OCI-LY7 (cell line): ENCODE data around the gene TNS1. TPM values are rescaled to one million over a fixed set of nuclear protein-coding genes. Genes with fewer than 3 reads are reported as not detected.

Experiments used
- BruUV-seq: library from RNA; stranded (reverse); fragments of 400-500 nt; replicated peaks from 2 replicates; lab custom pipeline; 2021; lab: Mats Ljungman, UMichigan
- CTCF ChIA-PET: fragments of 300-600 bp; sonication (Branson Sonifier 250); formaldehyde crosslinking; loops from one replicate; lab custom pipeline; 2022; ENCODE audit warnings: antibody characterized with exemption; ENCODE audit not compliant: unreplicated experiment; lab: Charles Lee
- POLR2A ChIA-PET: fragments of 300-600 bp; sonication (Branson Sonifier 250); formaldehyde crosslinking; loops from one replicate; lab custom pipeline; 2022; ENCODE audit warnings: antibody characterized with exemption; lab: Charles Lee
- DNase-seq: peaks from one replicate; pipeline ENCODE4 v3.0.0-alpha.2; 2015; ENCODE audit warnings: low spot score
- H2AFZ ChIP-seq: fragments of 200-600 bp; sonication (generic), shearing (Covaris generic); 2 replicates; pipeline ENCODE4 v1.6.1; 2014; ENCODE audit warnings: mild to moderate bottlenecking, antibody characterized with exemption, low read length, moderate library complexity
- H3K27ac ChIP-seq: fragments of 200-600 bp; sonication (generic); 2 replicates; pipeline ENCODE4 v1.5.1; 2014; ENCODE audit warnings: mixed run types, low read depth, mild to moderate bottlenecking, moderate library complexity, low read length, inconsistent platforms; ENCODE audit not compliant: poor library complexity, severe bottlenecking
- H3K36me3 ChIP-seq: fragments of 200-600 bp; sonication (generic); 2 replicates; pipeline ENCODE4 v1.6.1; 2014; ENCODE audit warnings: mild to moderate bottlenecking, antibody characterized with exemption, low read length, moderate library complexity, mixed read lengths; ENCODE audit not compliant: insufficient read depth
- H3K4me1 ChIP-seq: fragments of 200-600 bp; sonication (generic); 2 replicates; pipeline ENCODE4 v1.5.1; 2014; ENCODE audit warnings: mild to moderate bottlenecking, low read length; ENCODE audit not compliant: insufficient read depth, poor library complexity, severe bottlenecking
- H3K4me2 ChIP-seq: fragments of 200-600 bp; sonication (generic); 2 replicates; pipeline ENCODE4 v1.6.1; 2014; ENCODE audit warnings: mild to moderate bottlenecking, low read length
- H3K4me3 ChIP-seq: fragments of 200-600 bp; sonication (generic); 2 replicates; pipeline ENCODE4 v1.5.1; 2014; ENCODE audit warnings: mild to moderate bottlenecking, low read depth, low read length; ENCODE audit not compliant: poor library complexity, severe bottlenecking
- H3K79me2 ChIP-seq: fragments of 200-600 bp; sonication (generic); 2 replicates; pipeline ENCODE4 v1.6.1; 2016; ENCODE audit warnings: low read depth, mild to moderate bottlenecking, low read length, moderate library complexity, mixed read lengths; ENCODE audit not compliant: insufficient read depth
- H3K9me2 ChIP-seq: fragments of 200-600 bp; sonication (generic); 2 replicates; pipeline ENCODE4 v1.6.1; 2016; ENCODE audit warnings: mild to moderate bottlenecking, low read length, mixed read lengths; ENCODE audit not compliant: insufficient read depth
- H3K9me3 ChIP-seq: fragments of 200-600 bp; sonication (generic); 2 replicates; pipeline ENCODE4 v1.6.1; 2014; ENCODE audit warnings: mild to moderate bottlenecking, mixed run types, low read length, mixed read lengths
- H4K20me1 ChIP-seq: fragments of 200-600 bp; sonication (generic); 2 replicates; pipeline ENCODE4 v1.6.1; 2014; ENCODE audit warnings: mild to moderate bottlenecking, antibody characterized with exemption, low read length, moderate library complexity, mixed read lengths; ENCODE audit not compliant: insufficient read depth
- EZH2phosphoT487 ChIP-seq: fragments of 200-600 bp; sonication (generic); IDR thresholded peaks from 2 replicates; pipeline ENCODE4 v1.6.1; 2018; ENCODE audit warnings: low read depth, borderline replicate concordance, mild to moderate bottlenecking, mixed run types, antibody characterized with exemption, low read length, moderate library complexity, mixed read lengths
- intact Hi-C: fragments of 100-400 bp; cut with micrococcal nuclease; formaldehyde crosslinking; loops from one replicate; pipeline ENCODE4 v1.10.0; 2022; ENCODE audit not compliant: unreplicated experiment
- total RNA-seq, 2 experiments: library from RNA; depleted of rRNA in 1 of 2; stranded (reverse); fragments of >200 nt in 1 of 2; shearing (Covaris generic) in 1 of 2; gene quantifications; 2 replicates each; pipeline ENCODE4 v1.2.3, GENCODE V29; 2014 to 2022
- TF ChIP-seq, protein P1 (sequence below): fragments of 200-600 bp; sonication (generic); conservative IDR thresholded peaks from 2 replicates; pipeline ENCODE4 v1.5.1; 2014; ENCODE audit warnings: mild to moderate bottlenecking, antibody characterized with exemption, low read length, moderate library complexity, mixed read lengths

The TNS1 gene
- total RNA-seq, 2 experiments from 2014 or later, result not detected

GRCh38 chr2:217866457-217866856 lies 136.3 kb downstream of the TNS1 start:
- Histone ChIP-seq H3K4me2 (no peak overlapping the region), H4K20me1 (no peaks in the 10 kb centered on the region), H3K27ac (no peak overlapping the region), H3K79me2 (no peaks in the 10 kb centered on the region), H3K9me3 (no peaks in the 10 kb centered on the region), H3K4me3 (no peak overlapping the region), H2AFZ (no peak overlapping the region), H3K4me1 (peaks cover 8% of the 10 kb centered on the region), H3K9me2 (no peaks in the 10 kb centered on the region), H3K36me3 (no peaks in the 10 kb centered on the region)
- no TSS peak for BruUV-seq
- ChIA-PET CTCF (no interaction called here), POLR2A (no interaction called here)
- TF ChIP-seq EZH2phosphoT487, result no peak
- no peak for DNase-seq
- intact Hi-C loops, result no loop called here

GRCh38 chr2:217864963-217865772 lies 137.6 kb downstream of the TNS1 start:
- no peaks in the 10 kb centered on the region for H3K36me3 ChIP-seq
- TF ChIP-seq EZH2phosphoT487, result no peak
- TF ChIP-seq, protein P1, sequence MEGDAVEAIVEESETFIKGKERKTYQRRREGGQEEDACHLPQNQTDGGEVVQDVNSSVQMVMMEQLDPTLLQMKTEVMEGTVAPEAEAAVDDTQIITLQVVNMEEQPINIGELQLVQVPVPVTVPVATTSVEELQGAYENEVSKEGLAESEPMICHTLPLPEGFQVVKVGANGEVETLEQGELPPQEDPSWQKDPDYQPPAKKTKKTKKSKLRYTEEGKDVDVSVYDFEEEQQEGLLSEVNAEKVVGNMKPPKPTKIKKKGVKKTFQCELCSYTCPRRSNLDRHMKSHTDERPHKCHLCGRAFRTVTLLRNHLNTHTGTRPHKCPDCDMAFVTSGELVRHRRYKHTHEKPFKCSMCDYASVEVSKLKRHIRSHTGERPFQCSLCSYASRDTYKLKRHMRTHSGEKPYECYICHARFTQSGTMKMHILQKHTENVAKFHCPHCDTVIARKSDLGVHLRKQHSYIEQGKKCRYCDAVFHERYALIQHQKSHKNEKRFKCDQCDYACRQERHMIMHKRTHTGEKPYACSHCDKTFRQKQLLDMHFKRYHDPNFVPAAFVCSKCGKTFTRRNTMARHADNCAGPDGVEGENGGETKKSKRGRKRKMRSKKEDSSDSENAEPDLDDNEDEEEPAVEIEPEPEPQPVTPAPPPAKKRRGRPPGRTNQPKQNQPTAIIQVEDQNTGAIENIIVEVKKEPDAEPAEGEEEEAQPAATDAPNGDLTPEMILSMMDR, result no peak
- BruUV-seq, result no TSS peak

DNA sequence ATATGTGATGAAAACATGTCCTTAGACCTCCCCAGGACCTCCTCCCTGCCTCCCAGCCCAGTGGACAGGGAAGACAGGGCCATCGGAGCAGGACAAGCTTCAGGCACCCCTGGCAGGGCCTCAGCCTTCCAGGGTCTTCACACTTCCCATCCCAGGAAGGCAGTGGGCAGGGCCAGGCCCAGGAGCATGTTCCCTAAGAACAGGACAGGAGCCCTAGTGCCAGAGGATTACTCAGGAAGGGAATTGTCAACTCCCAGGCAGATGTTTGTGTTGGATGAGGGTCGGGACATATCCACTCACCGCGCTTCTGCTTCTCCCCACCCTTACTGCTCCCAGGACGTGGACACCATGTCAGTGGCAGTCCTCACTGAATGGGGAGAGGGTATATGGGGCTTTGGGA lies 138.9 kb downstream of the TNS1 start:
- ChIA-PET POLR2A (no interaction called here), CTCF (no interaction called here)
- peaks cover 8% of the 10 kb centered on the region for H3K4me1 ChIP-seq
- no peak overlapping the region for H3K27ac ChIP-seq
- no peak overlapping the region for H3K4me3 ChIP-seq
- H3K36me3 ChIP-seq, result no peaks in the 10 kb centered on the region
- no peak overlapping the region for H2AFZ ChIP-seq
- H3K9me3 ChIP-seq, result no peaks in the 10 kb centered on the region
- no TSS peak for BruUV-seq
- no peak overlapping the region for H3K4me2 ChIP-seq
- TF ChIP-seq EZH2phosphoT487, result no peak
- TF ChIP-seq, protein P1, result no peak
- DNase-seq, result no peak
- no peaks in the 10 kb centered on the region for H4K20me1 ChIP-seq
- intact Hi-C loops, result no loop called here
- no peaks in the 10 kb centered on the region for H3K9me2 ChIP-seq
- H3K79me2 ChIP-seq, result no peaks in the 10 kb centered on the region

More at GRCh38 chr2:217864963-217865772, 137.6 kb downstream of the TNS1 start:
- Histone ChIP-seq H3K9me2 (no peaks in the 10 kb centered on the region), H3K4me2 (no peak overlapping the region), H4K20me1 (no peaks in the 10 kb centered on the region), H3K27ac (no peak overlapping the region), H3K4me3 (no peak overlapping the region), H3K9me3 (no peaks in the 10 kb centered on the region), H2AFZ (no peak overlapping the region), H3K79me2 (no peaks in the 10 kb centered on the region), H3K4me1 (peaks cover 8% of the 10 kb centered on the region)
- CTCF ChIA-PET, result no interaction called here
- DNase-seq, result peak; percentile 9
- intact Hi-C loops, result no loop called here
- POLR2A ChIA-PET, result no interaction called here
